ENCODE results near the gene PRKAA2.
A peak's percentile ranks its signal among the peaks of the same experiment; 100 is the strongest.
"Not testable (repeated sequence)": the region's sequence is repeated elsewhere in the genome, so short reads cannot be mapped to it uniquely, and the experiment has no call there.

The PRKAA2 gene

DNA sequence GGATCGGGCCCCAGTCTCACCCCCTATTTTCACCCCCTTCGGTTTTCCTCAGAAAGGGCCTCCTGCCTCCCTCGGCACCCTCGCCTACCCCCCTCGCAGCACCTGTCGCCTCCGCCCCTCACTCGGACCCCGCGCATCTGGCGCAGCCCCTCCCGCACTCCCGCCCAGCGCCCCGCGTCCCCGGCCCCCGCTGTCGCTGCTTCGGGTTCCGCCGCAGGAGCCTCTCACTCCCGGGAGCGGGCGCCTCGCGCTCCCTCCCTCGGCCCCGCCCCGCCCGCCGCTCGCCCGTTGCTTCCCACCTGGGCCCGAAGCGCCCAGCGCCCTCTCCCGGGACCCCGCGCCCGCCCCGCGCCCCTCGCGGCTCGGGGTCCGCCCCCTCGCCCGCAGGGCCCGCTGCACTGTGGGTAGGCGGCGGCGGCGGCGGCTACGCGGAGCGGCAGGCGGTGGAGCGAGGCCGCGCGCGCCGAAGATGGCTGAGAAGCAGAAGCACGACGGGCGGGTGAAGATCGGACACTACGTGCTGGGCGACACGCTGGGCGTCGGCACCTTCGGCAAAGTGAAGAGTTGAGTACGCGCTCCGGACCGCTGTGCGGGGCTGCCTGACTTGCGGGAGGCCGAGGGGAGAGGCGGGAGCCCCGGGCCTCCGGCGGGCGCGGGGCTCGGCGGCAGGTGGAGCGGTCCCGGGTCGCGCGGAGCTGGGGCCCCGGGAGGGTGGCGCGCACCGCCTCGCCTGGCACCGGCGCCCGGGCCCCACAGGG lies at the start of gene PRKAA2:
TSS of gene PRKAA2 (plus strand) at position 396 of the 758 bp plus-strand sequence. CDS start at position 470, 74 bp downstream.
- peak in 1 of 2 donors; percentile 35 for DNase-seq

DNA sequence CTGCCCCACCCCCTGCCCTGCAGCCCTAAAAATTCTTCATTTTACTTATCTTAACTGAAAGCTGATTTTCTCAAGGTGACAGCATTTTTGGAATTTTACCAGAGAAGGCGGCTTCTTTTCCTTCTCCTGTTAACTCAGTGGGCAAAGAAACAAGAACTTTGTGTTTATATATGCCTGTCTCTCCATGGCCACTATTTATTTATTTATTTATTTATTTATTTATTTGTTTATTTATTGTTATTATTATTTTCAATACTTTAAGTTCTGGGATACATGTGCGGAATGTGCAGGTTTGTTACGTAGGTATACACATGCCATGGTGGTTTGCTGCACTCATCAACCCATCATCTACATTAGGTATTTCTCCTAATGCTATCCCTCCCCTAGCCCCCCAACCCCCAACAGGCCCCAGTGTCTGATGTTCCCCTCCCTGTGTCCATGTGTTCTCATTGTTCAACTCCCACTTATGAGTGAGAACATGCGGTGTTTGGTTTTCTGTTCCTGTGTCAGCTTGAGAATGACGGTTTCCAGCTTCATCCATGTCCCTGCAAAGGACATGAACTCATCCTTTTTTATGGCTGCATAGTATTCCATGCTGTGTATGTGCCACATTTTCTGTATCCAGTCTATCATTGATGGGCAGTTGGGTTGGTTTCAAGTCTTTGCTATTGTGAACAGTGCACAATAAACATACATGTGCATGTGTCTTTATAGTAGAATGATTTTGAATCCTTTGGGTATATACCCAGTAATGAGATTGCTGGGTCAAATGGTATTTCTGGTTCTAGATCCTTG lies 49.5 kb upstream of the PRKAA2 start:
- DNase-seq, result not testable (repeated sequence)

DNA sequence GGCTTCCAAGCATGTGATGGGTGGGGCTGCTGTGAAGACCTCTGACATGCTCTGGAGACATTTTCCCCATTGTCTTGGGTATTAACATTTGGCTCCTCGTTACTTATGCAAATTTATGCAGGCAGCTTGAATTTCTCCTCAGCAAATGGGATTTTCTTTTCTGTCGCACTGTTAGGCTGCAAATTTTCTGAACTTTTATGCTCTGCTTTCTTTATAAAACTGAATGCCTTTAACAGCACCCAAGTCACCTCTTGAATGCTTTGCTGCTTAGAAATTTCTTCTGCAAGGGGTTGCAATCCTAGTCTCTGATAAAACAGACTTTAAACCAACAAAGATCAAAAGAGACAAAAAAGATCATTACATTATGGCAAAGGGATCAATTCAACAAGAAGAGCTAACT lies 35.0 kb upstream of the PRKAA2 start:
- not testable (repeated sequence) for DNase-seq

DNA sequence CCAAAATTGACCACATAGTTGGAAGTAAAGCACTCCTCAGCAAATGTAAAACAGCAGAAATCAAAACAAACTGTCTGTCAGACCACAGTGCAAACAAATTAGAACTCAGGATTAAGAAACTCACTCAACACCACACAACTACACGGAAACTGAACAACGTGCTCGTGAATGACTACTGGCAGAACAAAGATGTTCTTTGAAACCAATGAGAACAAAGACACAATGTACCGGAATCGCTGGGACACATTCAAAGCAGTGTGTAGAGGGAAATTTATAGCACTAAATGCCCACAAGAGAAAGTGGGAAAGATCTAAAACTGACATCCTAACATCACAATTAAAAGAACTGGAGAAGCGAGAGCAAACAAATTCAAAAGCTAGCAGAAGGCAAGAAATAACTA lies 34.3 kb upstream of the PRKAA2 start:
- not testable (repeated sequence) for DNase-seq

DNA sequence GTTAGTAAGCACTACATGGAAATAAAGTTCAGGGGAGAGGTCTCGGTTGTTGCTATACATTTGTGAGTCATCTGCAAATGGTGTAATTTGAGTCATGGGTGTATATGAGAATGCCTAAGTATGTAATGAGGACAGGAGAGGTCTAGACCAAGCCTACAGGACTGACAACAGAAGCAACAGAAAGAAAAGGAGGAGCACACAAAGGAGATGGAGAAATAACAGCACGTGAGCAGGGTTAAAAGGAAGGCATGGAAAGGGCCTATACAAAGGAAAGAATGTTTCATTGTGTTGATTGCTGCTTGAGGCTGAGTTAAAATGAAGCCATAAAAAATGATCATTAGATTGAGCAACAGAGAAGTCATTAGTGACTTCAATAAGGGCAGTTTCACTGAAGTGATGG lies 28.0 kb upstream of the PRKAA2 start:
- DNase-seq, result no peak

DNA sequence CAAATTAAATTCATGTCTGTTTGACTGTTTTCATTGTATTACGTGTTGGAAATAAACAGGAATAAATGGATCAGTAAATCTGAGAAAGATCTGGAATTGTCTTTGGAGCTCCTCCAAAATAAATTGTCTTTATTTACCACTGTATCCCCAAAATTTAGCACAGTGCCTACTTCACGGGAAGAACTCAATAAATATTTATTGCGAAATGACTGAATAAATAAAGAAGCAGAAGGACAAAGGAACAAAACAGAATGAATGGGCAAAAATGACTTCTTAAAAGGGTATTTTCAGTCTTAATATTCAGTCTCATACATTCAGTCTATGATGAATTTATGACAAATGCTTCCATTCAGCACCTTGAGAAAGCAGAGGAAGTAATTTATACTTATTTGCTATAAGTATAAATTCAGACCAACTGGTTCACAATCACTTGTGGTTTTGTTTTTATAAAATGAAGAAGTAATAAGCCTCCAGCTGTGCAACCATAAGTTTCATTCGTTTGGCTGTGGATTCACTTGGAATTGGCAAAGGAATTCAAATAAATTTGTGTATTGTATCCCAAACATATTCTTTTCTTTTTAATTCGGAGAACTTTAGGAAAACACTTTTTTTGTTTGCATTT lies 19.2 kb upstream of the PRKAA2 start:
- no peak for DNase-seq

DNA sequence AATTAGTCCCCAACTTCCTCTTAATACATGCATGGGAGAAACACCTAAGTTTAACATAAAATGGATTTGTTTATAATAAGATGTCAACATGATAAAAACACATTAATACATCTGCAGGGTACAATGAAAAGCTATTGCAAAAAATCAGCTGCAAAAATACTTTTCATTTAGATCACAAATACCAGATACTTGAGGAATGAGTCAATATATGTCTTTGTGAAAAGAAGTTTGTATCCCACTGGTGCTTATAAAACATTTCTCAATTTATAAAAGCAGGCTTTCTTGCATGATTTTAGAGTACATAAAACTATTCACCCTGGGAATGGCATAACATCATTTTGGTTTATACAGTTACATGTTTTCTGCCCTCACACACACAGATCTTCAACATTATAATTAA lies 18.6 kb upstream of the PRKAA2 start:
- DNase-seq, result no peak

DNA sequence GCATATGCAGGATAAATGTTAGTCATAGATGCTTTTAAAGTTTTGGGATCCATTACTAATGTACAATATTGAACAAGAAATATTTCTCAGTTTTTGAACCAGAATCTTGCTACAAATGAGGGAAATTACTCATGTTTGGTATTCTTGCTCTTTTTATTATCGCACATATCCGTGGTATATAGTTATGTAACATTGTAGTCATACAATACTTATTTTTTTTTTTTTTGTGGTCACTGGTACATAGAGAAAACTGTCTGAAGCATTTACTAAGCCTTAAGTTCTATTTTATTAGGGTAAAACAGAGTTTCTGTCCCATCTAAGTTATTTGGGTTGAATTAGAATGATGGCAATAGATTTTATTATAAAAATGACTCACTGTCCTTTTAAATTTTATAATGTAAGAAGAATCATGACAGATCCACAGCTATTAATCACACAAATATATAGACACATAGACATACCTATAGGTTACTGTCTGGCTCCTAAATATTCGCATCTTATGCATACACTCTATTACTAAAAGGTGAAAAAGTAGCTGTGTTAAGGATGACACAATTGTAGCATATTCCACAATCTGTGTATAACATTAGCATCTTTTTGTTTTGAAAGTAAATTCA lies 18.0 kb upstream of the PRKAA2 start:
- no peak for DNase-seq

DNA sequence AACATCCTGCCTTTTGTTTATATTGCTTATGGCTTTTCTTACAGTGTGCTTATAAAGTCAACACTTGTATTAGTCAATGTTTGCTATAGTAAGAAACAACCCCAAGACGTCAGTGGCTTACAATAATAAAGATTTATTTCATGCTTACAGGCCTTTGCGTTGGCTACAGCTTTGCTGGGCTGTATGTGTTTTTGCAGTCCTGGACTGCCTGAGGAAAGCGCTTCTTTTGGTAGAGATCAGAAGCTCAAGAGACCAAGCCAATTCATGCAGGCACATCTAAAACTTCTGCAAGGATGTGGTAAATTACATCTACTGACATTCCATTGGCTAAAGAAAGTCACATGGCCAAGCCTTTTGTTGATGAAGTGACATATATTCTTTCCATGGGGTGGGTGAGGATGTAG lies 17.5 kb upstream of the PRKAA2 start:
- DNase-seq, result no peak

DNA sequence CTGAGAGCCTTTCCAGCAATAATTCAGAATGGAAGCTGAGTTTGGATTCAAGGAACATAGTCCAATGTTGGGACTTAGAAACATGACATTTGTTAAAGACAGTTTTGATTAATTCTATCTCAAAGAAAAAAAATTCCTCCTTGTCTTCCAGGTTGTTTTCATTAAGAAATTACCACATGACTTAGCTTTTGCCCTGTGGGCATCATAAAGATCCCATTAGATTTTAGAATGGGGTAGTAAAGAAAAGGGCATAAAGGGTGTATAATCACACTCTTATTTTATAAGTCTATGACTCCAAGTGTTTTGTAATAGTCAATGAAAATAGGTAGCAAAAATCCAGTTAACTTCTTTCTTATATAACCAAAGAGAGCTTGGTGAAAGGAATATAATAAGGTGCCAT lies 14.3 kb upstream of the PRKAA2 start:
- DNase-seq, result no peak

DNA sequence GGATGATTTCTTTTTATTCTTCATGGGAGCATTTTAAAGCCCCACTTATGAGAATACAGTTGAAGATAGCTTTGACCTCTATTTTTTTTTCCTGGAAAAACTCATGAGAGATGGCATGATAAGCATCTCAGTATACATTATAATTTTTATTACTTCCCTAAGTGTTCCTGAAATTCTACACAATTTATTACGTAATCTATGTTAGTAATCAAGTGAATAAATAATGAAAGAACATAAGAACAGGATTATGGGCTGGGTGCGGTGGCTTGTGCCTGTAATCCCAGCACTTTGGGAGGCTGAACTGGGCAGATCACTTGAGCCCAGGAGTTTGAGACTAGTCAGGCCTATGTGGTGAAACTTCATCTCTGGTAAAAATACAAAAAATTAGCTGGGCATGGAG lies 13.2 kb upstream of the PRKAA2 start:
- no peak for DNase-seq

DNA sequence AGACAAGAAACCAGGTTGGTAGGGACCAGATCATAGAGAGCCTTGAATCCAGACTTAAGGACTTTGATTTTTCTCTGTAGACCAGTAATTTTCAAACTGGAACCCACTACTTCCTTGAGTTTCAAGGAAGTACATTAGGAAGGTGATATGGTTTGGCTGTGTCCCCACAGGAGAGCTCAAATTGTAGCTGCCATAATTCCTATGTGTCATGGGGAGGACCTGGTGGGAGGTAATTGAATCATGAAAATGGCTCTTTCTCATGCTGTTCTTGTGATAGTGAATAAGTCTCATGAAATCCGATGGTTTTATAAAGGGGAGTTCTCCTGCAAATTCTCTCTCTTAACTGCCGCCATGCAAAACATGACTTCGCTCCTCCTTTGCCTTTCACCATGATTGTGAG lies 10.1 kb upstream of the PRKAA2 start:
- no peak for DNase-seq

DNA sequence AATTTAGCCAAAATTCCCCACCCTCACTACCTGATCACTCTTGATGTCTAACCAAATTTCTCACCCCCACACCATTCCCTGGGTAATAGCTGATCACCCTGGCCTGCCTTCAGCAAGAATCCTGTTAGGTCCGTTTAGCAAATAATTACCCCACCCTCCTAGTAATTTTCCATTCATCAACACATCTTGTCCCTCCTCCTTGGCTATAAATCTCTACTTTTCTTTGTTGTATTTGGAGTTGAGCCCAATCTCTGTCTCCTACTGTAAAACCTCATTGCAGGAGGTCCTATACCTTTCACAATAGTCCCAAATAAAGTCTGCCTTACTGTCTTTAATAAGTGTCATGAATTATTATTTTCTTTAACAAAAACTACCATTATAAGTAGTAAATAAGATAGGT lies 6.9 kb upstream of the PRKAA2 start:
- no peak for DNase-seq

DNA sequence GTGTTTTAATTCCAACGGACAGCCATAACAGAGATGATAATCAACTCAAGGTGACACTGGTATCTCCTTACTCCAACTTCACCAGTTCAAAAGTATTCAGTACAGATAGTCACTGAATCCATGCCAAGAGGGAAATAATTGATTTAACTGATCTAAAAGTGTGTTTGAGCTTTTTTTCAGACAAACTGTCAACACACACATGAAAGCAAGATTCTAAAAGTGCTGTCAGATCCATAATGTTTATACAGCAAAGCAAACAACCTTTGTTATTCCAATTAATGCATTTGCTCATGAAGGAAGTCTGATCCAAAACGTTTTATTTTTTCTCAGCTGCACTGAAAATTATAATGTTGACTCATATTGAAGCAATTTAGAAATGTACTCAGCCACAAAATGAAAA lies 5.9 kb upstream of the PRKAA2 start:
- DNase-seq, result no peak

DNA sequence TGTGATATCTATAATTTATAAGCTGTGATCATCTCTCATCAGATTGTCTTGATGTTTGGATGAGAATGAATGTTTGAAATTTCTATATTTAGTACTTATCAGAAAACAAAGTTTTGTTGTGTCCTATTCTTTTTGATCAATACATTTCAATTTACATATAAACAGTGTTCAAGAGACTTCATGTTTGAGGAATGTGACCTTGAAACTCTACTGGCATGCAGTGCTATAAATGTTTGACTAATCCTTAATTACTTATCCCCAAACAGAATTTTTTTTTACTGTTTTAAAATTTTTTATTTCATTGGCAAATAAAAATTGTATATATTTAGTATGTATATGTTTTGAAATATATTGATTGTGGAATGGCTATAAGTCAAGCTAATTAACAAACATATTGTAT lies 1.5 kb upstream of the PRKAA2 start:
- no peak for DNase-seq

DNA sequence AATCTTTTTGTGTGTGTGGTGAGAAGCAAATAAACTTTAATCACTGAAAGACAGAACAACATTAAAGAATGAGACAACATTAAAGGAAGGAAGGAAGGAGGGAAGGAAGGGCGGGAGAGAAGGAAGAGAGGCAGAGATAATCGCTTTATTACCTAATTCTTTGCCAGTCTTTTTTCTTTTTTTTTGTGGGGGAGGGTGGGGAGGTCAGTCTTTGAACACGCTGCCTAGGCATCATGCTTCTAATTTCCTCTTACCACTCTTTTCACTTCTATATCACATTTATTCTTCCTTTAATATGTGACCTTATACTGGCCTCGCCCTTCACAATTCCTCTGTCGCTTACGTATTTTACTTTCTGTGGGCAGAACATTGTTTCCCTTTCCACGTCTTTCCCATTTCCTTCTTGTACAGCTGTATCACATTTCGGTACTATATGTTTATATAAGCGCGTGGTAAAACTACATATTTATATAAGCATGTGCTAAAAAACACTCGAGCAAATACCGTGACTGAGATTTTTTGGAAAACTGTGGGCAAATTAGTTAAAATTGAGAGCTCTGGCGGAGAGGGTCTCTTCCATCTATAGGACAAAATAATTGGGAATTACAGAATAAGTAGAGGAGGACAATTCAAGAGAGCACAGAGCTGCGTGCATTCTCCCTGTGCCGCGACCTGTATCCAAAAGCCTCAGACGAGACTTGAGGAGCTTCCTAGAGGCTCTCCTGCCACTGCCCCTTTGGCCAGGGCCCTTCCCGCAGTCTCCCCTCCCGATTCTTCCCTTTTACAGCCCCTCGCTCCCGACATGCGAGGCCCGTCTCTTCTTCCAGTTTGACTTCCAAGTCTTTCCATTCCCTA lies 823 bp upstream of the PRKAA2 start:
- no peak for DNase-seq

DNA sequence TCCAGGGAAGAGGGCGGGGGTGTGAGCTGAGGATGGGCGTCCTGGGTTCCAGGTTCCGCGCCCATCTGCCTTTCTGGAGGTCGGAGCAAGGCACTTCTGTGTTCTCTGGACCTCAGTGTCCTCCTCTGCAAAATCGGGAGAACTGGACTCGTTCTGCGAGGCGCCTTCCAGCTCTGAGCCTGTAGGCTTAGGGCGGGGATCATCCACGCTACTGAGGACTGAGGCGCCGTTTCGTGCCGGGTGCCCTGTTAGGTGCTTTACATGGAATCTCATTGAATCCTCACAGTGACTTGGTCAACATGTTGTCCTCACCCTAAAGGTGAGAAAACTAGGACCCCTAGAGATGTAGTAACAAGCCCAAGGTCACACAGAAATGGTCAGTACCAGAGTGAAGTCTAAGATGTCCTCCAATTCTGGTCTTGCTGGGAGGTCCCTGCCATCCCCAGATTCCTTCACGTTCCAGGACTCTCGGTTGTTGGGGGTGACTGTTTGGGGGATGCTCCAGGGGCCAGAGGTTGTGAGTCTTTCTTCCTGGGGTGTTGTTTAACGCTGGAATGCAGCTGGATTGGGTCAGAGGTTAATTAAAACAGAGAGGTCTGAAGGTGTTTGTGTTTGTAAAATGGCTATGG lies 677 bp downstream of the PRKAA2 start:
- DNase-seq, result peak in 1 of 2 donors; percentile 35

DNA sequence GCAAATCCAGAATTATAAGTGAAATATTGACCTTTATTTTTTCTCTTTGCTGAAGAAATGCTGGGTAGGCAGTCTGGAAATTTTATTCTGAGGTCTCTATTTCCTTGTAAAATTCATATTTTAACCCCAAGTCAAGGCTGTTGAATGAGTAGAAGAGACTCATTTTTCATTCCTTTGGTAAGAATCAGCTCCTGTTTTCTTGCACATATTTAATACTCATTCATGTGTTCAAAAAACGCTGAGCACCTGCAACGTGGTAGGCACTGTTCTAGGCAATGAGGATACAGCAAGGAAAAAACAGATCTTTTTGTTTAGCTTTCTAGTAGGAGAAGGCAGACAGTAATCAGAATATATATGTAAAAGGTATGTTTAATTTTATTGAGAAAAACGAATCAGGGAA lies 1.5 kb downstream of the PRKAA2 start:
- no peak for DNase-seq

DNA sequence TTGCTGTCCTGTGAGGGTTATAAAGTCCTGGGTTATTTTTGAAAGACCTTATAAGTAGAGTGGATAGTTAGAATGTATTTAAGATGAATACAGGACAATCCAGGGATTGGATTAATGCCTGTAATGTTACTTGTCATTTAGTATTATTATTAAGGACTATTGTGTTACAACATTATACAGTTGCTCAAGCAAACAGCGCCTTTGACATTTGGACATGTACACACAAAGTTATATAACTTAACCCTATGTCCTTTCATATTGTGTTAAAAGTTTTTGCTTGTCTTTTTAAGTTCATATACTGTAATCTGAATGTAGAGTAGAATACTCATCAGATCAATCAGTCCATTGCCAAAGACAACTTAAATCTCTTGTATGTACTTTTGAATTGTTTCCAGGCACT lies 2.0 kb downstream of the PRKAA2 start:
- no peak for DNase-seq

DNA sequence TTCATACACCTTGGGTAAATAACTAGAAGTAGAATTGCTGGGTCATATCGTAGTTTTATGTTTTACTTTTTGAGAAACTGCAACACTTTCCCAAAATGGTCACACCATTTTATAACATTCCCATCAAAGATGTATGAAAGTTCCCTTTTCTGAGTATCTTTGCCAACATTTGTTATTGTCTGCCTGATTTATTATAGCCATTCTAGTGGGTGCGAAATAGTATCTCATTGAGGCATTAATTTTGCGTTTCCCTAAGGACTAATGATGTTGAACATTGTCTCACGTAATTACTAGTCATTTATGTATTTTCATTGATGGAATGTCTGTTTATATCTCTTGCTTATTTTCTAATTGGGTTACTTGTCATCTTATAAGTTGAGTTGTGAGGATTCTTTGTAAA lies 3.4 kb downstream of the PRKAA2 start:
- DNase-seq, result no peak

DNA sequence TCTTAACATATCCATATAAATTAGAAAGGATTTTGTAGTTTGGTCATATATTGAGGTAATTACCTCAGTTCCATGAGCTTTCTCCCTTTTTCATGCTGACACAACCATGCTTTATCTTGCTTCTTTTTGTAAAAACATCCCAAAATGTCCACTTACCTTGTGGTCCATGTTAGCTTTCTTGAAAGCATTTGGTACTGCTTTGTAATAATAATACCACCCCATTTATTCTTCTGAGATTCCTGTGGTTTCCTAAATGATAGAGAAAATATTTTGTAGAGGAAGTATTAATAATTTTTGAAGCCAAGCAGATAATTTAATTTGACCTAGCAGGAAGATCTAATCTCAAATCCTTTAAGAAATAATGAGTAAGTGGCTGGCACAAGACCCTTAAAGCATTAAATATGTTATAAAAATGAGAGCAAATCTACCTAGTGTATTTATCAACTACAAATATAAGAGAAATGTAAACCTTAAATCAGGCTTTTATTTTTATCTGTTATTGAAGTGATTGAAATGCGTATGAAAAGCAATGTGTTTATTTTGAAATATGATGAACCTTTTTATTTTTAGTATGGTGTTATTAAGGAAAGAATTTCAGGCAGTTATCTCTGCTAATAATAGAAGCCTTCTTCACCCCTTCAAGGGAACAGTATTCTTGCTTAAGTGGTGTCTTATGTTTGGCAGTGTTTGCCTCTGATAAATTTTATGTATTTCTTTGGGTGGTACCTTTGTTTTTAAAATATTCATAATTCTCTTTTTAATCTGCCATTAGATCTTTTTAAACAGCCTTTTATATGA lies 9.2 kb downstream of the PRKAA2 start:
- no peak for DNase-seq
